HG03045 (cell line): ENCODE data around the gene OR6V1.
"Not testable (repeated sequence)": the region's sequence is repeated elsewhere in the genome, so short reads cannot be mapped to it uniquely, and the experiment has no call there.

Experiments used
- ATAC-seq: cut with Tn5 transposase; IDR thresholded peaks from one replicate; pipeline ENCODE4 v1.9.1; 2021; ENCODE audit warnings: mild to moderate bottlenecking, moderate library complexity; ENCODE audit not compliant: unreplicated experiment

OR6V1 gene

DNA sequence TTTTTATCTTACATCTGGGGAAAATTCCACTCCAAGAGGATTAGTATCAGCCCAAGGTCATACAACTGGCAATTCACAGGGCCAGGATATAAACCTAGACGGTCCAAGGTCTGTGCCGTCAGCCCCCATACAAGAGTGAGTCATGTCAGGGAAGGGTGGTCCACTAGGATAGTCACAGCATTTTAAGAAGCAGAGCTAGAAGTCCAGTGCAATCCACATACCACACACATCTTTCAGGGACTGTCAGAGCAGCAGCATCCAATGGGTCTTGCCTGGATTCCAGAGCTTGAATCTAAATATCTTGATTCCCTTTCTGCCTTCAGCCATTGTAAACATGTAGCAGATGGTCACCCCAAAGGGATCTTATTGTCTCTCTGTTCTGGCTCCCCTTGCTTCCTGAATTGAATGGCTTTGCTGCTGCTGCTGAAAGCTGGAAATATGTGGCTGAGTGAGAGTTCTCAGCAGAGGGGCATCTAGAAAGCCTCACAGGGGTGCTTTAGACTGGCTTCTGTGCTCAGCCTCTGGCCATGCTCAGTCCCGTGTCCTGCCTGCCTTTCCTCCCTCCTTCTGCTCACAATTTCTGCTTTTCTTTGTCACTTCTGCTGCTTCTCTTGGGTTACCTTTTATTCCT, 9.9 kb upstream of the OR6V1 start:
- ATAC-seq: no peak

GRCh38 chr7:143042790-143043271, 9.3 kb upstream of the OR6V1 start:
- no peak for ATAC-seq

DNA sequence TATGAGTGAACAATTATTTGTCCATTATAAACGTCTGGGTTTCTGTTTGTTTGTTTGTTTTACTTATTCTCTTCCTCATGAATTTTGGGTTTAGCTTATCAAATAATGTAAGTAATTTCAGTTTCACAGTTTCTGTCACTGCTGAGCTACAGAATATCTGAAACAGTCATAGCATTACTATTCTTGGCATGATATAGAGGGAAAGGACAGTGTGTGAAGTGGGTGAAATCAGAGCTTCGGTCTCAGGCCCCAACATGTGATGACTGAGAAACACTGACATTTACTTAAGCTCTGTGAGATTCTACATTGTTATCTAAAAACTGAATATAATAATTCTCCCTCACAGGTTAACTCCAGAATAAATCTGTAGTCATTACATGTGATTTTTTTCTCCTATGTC, 8.8 kb upstream of the OR6V1 start:
- ATAC-seq: no peak

- ATAC-seq: no peak
These were observed 5.7 kb upstream of the OR6V1 start for GRCh38 chr7:143046426-143046851.

- ATAC-seq: no peak
These were observed 4.8 kb upstream of the OR6V1 start for GRCh38 chr7:143047326-143047725.

GRCh38 chr7:143048827-143049226, 3.3 kb upstream of the OR6V1 start:
- no peak for ATAC-seq

DNA sequence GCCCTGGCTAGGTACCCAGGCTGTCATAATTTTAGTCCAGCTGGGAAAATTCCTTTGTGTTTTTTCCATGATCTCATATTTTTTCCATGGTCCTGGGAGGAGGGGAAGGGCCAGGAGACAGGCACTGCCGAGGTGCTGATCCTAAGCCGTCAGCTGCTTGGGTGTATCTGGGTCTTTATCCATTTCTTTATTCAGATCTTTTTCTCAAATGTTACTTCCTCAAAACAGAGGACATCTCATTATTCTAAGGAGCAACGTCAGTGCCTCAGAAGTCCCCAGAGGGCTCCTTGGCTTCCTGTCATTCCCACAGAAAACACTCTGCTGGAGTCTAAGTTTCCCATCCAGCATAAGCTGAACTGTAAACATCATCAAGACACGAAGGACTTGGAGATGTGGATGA, 2.8 kb upstream of the OR6V1 start:
- no peak for ATAC-seq

- ATAC-seq: no peak
These were observed 1.2 kb upstream of the OR6V1 start for GRCh38 chr7:143050931-143051330.

- ATAC-seq: no peak
These were observed 2.5 kb downstream of the OR6V1 start for GRCh38 chr7:143054621-143055020.

GRCh38 chr7:143055754-143056153, 3.6 kb downstream of the OR6V1 start:
- no peak for ATAC-seq

GRCh38 chr7:143063741-143064140, 11.6 kb downstream of the OR6V1 start:
- no peak for ATAC-seq

DNA sequence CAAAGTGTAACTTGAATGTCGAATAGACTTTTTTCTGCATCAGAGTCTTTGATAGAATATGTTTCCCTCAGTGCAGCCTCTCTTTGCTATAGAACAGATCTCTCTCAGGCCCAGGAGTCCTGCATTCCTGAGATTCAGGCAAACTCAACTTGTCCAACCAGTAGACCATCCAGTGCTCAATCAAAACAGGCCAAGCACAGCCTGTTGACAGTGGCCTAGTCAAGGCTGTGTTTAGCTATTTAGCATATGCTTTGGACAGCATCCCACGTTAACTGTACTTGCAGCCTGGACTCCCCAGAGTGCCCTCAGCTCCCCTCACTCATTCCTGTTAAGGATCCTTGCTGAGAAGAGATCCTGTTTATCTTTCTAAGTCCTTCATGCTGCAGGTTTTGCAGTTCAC, 16.3 kb downstream of the OR6V1 start:
- ATAC-seq: no peak

GRCh38 chr7:143069912-143070500, 17.9 kb downstream of the OR6V1 start:
- ATAC-seq: no peak

GRCh38 chr7:143073556-143073955, 21.4 kb downstream of the OR6V1 start:
- ATAC-seq: no peak

- no peak for ATAC-seq
These were observed 22.0 kb downstream of the OR6V1 start for GRCh38 chr7:143074141-143074540.

DNA sequence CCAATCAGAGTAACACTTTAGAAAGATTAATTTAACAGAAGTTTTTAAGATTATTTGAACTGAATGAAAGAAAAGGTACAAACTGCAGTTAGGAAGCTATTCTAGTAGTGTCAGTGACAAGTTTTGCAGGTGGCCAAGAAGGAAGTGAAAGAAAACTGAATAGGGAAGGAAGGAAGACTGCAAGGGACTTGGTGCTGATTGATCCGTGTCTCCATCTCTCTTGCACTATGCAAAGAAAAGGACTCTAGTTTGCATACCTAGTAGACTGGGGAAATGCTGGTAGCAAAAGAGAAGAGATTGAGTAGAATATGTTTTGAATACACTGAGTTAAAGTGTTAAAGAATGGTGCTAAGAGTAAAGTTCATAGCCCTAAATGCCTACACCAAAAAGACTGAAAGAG, 33.0 kb downstream of the OR6V1 start:
- ATAC-seq: no peak

- not testable (repeated sequence) for ATAC-seq
These were observed 33.5 kb downstream of the OR6V1 start for GRCh38 chr7:143085610-143086009.

DNA sequence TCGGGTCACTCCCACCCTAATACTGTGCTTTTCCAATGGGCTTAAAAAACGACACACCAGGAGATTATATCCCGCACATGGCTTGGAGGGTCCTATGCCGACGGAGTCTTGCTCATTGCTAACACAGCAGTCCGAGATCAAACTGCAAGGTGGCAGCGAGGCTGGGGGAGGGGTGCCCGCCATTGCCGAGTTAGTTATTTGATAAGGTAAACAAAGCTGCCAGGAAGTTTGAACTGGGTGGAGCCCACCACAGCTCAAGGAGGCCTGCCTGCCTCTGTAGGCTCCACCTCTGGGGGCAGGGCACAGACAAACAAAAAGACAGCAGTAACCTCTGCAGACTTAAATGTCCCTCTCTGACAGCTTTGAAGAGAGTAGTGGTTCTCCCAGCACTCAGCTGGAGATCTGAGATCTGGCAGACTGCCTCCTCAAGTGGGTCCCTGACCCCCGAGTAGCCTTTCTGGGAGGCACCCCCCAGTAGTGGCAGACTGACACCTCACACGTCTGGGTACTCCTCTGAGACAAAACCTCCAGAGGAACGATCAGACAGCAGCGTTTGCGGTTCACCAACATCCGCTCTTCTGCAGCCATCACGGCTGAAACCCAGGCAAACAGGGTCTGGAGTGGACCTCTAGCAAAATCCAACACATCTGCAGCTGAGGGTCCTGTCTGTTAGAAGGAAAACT, 36.5 kb downstream of the OR6V1 start:
- ATAC-seq: not testable (repeated sequence)

- ATAC-seq: no peak
These were observed 44.0 kb downstream of the OR6V1 start for GRCh38 chr7:143096146-143096545.

GRCh38 chr7:143099579-143099978, 47.4 kb downstream of the OR6V1 start:
- ATAC-seq: not testable (repeated sequence)
